Skin of body (tissue), 2 donors: Measurements from ENCODE around the gene CCM2L. TPM values are rescaled to one million over a fixed set of nuclear protein-coding genes. Genes with fewer than 3 reads are reported as not detected.

Source experiments
- DNase-seq: peaks from one replicate; lab custom pipeline; 2025; lab: John Stamatoyannopoulos, UW
- total RNA-seq: library from RNA; depleted of rRNA; stranded (reverse); fragments of >200 nt; gene quantifications from one replicate; pipeline ENCODE4 v1.2.3, GENCODE V29; 2014

Gene CCM2L
- 3.0 TPM for total RNA-seq

GRCh38 chr20:32010101-32010500 lies at the start of gene CCM2L:
CCM2L (plus strand) TSS chr20:32010438; CDS start chr20:32010455, 17 bp downstream.
- no peak for DNase-seq

- DNase-seq: no peak
These were observed 47.5 kb upstream of the CCM2L start for GRCh38 chr20:31962761-31963160.

- no peak for DNase-seq
These were observed 46.3 kb upstream of the CCM2L start for GRCh38 chr20:31963889-31964288.

GRCh38 chr20:31966991-31967655 lies 43.1 kb upstream of the CCM2L start:
- no peak for DNase-seq

- no peak for DNase-seq
These were observed 42.4 kb upstream of the CCM2L start, which contains the start of gene XKR7 for GRCh38 chr20:31967830-31968249. XKR7 (plus strand) TSS chr20:31968151; CDS start chr20:31968176, 25 bp downstream.

- DNase-seq: peak; percentile 54
These were observed 41.7 kb upstream of the CCM2L start for GRCh38 chr20:31968291-31969126.

- DNase-seq: no peak
These were observed 40.2 kb upstream of the CCM2L start for GRCh38 chr20:31969991-31970390.

- DNase-seq: no peak
These were observed 37.7 kb upstream of the CCM2L start for GRCh38 chr20:31972471-31973021.

- DNase-seq: no peak
These were observed 35.9 kb upstream of the CCM2L start for GRCh38 chr20:31974296-31974695.

- no peak for DNase-seq
These were observed 35.2 kb upstream of the CCM2L start for GRCh38 chr20:31974951-31975487.

GRCh38 chr20:31975874-31976273 lies 34.4 kb upstream of the CCM2L start:
- DNase-seq: no peak

GRCh38 chr20:31977080-31977479 lies 33.2 kb upstream of the CCM2L start:
- no peak for DNase-seq

- DNase-seq: no peak
These were observed 30.4 kb upstream of the CCM2L start for GRCh38 chr20:31979713-31980426.

- no peak for DNase-seq
These were observed 28.5 kb upstream of the CCM2L start for GRCh38 chr20:31981784-31982183.

GRCh38 chr20:31984981-31985471 lies 25.2 kb upstream of the CCM2L start:
- DNase-seq: no peak

GRCh38 chr20:31987744-31988143 lies 22.5 kb upstream of the CCM2L start:
- no peak for DNase-seq

- no peak for DNase-seq
These were observed 21.7 kb upstream of the CCM2L start for GRCh38 chr20:31988430-31989015.

- no peak for DNase-seq
These were observed 21.1 kb upstream of the CCM2L start for GRCh38 chr20:31989030-31989645.

GRCh38 chr20:31990641-31991338 lies 19.4 kb upstream of the CCM2L start:
- no peak for DNase-seq

- no peak for DNase-seq
These were observed 18.9 kb upstream of the CCM2L start for GRCh38 chr20:31991339-31991705.
